Measurements from ENCODE around the gene PPFIA2.

The PPFIA2 gene

GRCh38 chr12:81354327-81354932 is 404.7 kb downstream of the PPFIA2 start:
- H3K9me3 ChIP-seq (ENCODE audit: insufficient read depth, low read depth, low read length): no peaks in the 10 kb centered on the region
- TF ChIP-seq EZH2phosphoT487 (IDR thresholded peaks at IDR 0.05; ENCODE audit: borderline replicate concordance) (no peak), CTCF (conservative IDR thresholded peaks at IDR 0.05; ENCODE audit: low read length) (no peak)

GRCh38 chr12:81350309-81350708 is 408.8 kb downstream of the PPFIA2 start:
- Histone ChIP-seq H2AFZ (ENCODE audit: low read length) (no peak overlapping the region), H3K4me3 (ENCODE audit: low read length, poor library complexity, severe bottlenecking) (no peak overlapping the region), H3K9me2 (replicated peaks; ENCODE audit: low read depth, low read length) (no peaks in the 10 kb centered on the region), H3K36me3 (ENCODE audit: insufficient read depth, low read length) (no peaks in the 10 kb centered on the region), H3K9ac (ENCODE audit: low read depth, low read length, poor library complexity, severe bottlenecking) (no peak overlapping the region), H3K9me3 (ENCODE audit: insufficient read depth, low read depth, low read length) (no peaks in the 10 kb centered on the region), H3K4me1 (ENCODE audit: insufficient read depth, low read length, poor library complexity, severe bottlenecking) (no peaks in the 10 kb centered on the region), H3K27me3 (ENCODE audit: insufficient read depth, low read length, poor library complexity, severe bottlenecking) (no peaks in the 10 kb centered on the region), H3K79me2 (ENCODE audit: insufficient read depth, low read length) (no peaks in the 10 kb centered on the region), H4K20me1 (ENCODE audit: insufficient read depth, low read length, poor library complexity, severe bottlenecking) (no peaks in the 10 kb centered on the region), H3F3A (ENCODE audit: low read depth) (no peaks in the 10 kb centered on the region), H3K4me2 (ENCODE audit: low read depth, low read length, poor library complexity, severe bottlenecking) (no peak overlapping the region)
- TF ChIP-seq CTCF (conservative IDR thresholded peaks at IDR 0.05; ENCODE audit: low read length) (no peak), EZH2phosphoT487 (IDR thresholded peaks at IDR 0.05; ENCODE audit: borderline replicate concordance) (no peak)

More at GRCh38 chr12:81354327-81354932, 404.7 kb downstream of the PPFIA2 start:
- Histone ChIP-seq H3K9ac (ENCODE audit: low read depth, low read length, poor library complexity, severe bottlenecking) (no peak overlapping the region), H3K4me2 (ENCODE audit: low read depth, low read length, poor library complexity, severe bottlenecking) (peak overlapping the region; percentile 41), H3K4me3 (ENCODE audit: low read length, poor library complexity, severe bottlenecking) (peak overlapping the region; percentile 49), H3K4me1 (ENCODE audit: insufficient read depth, low read length, poor library complexity, severe bottlenecking) (no peaks in the 10 kb centered on the region), H3K27me3 (ENCODE audit: insufficient read depth, low read length, poor library complexity, severe bottlenecking) (no peaks in the 10 kb centered on the region), H3K9me2 (replicated peaks; ENCODE audit: low read depth, low read length) (no peaks in the 10 kb centered on the region), H3K79me2 (ENCODE audit: insufficient read depth, low read length) (no peaks in the 10 kb centered on the region), H3K36me3 (ENCODE audit: insufficient read depth, low read length) (no peaks in the 10 kb centered on the region), H4K20me1 (ENCODE audit: insufficient read depth, low read length, poor library complexity, severe bottlenecking) (no peaks in the 10 kb centered on the region), H3F3A (ENCODE audit: low read depth) (no peaks in the 10 kb centered on the region), H2AFZ (ENCODE audit: low read length) (no peak overlapping the region)

GRCh38 chr12:81347404-81347803 is 411.7 kb downstream of the PPFIA2 start:
- H3K4me2 ChIP-seq (ENCODE audit: low read depth, low read length, poor library complexity, severe bottlenecking): no peak overlapping the region
- no peak overlapping the region for H3K4me3 ChIP-seq (ENCODE audit: low read length, poor library complexity, severe bottlenecking)

More at GRCh38 chr12:81347404-81347803, 411.7 kb downstream of the PPFIA2 start:
- no peaks in the 10 kb centered on the region for H3K9me2 ChIP-seq (replicated peaks; ENCODE audit: low read depth, low read length)
- no peaks in the 10 kb centered on the region for H3K79me2 ChIP-seq (ENCODE audit: insufficient read depth, low read length)
- no peaks in the 10 kb centered on the region for H3K36me3 ChIP-seq (ENCODE audit: insufficient read depth, low read length)
- H2AFZ ChIP-seq (ENCODE audit: low read length): no peak overlapping the region
- no peaks in the 10 kb centered on the region for H3K4me1 ChIP-seq (ENCODE audit: insufficient read depth, low read length, poor library complexity, severe bottlenecking)
- no peaks in the 10 kb centered on the region for H3K9me3 ChIP-seq (ENCODE audit: insufficient read depth, low read depth, low read length)
- no peaks in the 10 kb centered on the region for H3K27me3 ChIP-seq (ENCODE audit: insufficient read depth, low read length, poor library complexity, severe bottlenecking)
- TF ChIP-seq CTCF (conservative IDR thresholded peaks at IDR 0.05; ENCODE audit: low read length) (no peak), EZH2phosphoT487 (IDR thresholded peaks at IDR 0.05; ENCODE audit: borderline replicate concordance) (no peak)
- H3F3A ChIP-seq (ENCODE audit: low read depth): no peaks in the 10 kb centered on the region
- H3K9ac ChIP-seq (ENCODE audit: low read depth, low read length, poor library complexity, severe bottlenecking): no peak overlapping the region
- H4K20me1 ChIP-seq (ENCODE audit: insufficient read depth, low read length, poor library complexity, severe bottlenecking): no peaks in the 10 kb centered on the region

Data from Loucy (cell line).